Muscle layer of duodenum (tissue), 2 donors: Measurements from ENCODE around the gene SLAIN1.

Experiments
- H3K27ac ChIP-seq: one replicate; pipeline ENCODE4 v1.7.0; 2013; ENCODE audit warnings: mild to moderate bottlenecking, low read length
- H3K27me3 ChIP-seq: one replicate; pipeline ENCODE4 v1.7.0; 2013; ENCODE audit warnings: low read depth, mild to moderate bottlenecking, control low read depth, low read length
- H3K36me3 ChIP-seq, 2 donors: one replicate each; pipeline ENCODE4 v1.7.0; 2013; ENCODE audit warnings: low read length in 2 of 2, control low read depth in 1 of 2, mild to moderate bottlenecking in 1 of 2; ENCODE audit not compliant: insufficient read depth in 2 of 2, control insufficient read depth in 1 of 2
- H3K4me1 ChIP-seq, 2 donors: one replicate each; pipeline ENCODE4 v1.7.0; 2013; ENCODE audit warnings: low read length in 2 of 2, mild to moderate bottlenecking in 2 of 2, control low read depth in 1 of 2, moderate library complexity in 1 of 2; ENCODE audit not compliant: insufficient read depth in 2 of 2, control insufficient read depth in 1 of 2
- H3K4me3 ChIP-seq, 2 donors: one replicate each; pipeline ENCODE4 v1.7.0; 2013; ENCODE audit warnings: low read length in 2 of 2, low read depth in 1 of 2, mild to moderate bottlenecking in 1 of 2
- H3K9me3 ChIP-seq, 2 donors: one replicate each; pipeline ENCODE4 v1.7.0; 2013; ENCODE audit warnings: low read length in 2 of 2, control low read depth in 1 of 2, mild to moderate bottlenecking in 1 of 2; ENCODE audit not compliant: control insufficient read depth in 1 of 2
- donor health status: healthy.

Gene SLAIN1

GRCh38 chr13:77807431-77808135 lies 110.1 kb downstream of the SLAIN1 start:
- Histone ChIP-seq H3K27me3 (no peaks in the 10 kb centered on the region), H3K4me1 (no peaks in the 10 kb centered on the region), H3K27ac (no peak overlapping the region), H3K4me3 (no peak overlapping the region), H3K9me3 (no peaks in the 10 kb centered on the region), H3K36me3 (no peaks in the 10 kb centered on the region)

GRCh38 chr13:77810430-77810829 lies 112.9 kb downstream of the SLAIN1 start:
- Histone ChIP-seq H3K4me3 (no peak overlapping the region), H3K4me1 (no peaks in the 10 kb centered on the region), H3K27ac (no peak overlapping the region), H3K9me3 (no peaks in the 10 kb centered on the region), H3K36me3 (no peaks in the 10 kb centered on the region), H3K27me3 (no peaks in the 10 kb centered on the region)

GRCh38 chr13:77810878-77811277 lies 113.4 kb downstream of the SLAIN1 start:
- Histone ChIP-seq H3K4me1 (no peaks in the 10 kb centered on the region), H3K9me3 (no peaks in the 10 kb centered on the region), H3K4me3 (no peak overlapping the region), H3K27ac (no peak overlapping the region), H3K36me3 (no peaks in the 10 kb centered on the region), H3K27me3 (no peaks in the 10 kb centered on the region)

GRCh38 chr13:77811381-77811780 lies 113.9 kb downstream of the SLAIN1 start:
- Histone ChIP-seq H3K27me3 (no peaks in the 10 kb centered on the region), H3K4me1 (no peaks in the 10 kb centered on the region), H3K9me3 (no peaks in the 10 kb centered on the region), H3K27ac (no peak overlapping the region), H3K36me3 (no peaks in the 10 kb centered on the region), H3K4me3 (no peak overlapping the region)

- H3K27ac ChIP-seq: no peak overlapping the region
- no peaks in the 10 kb centered on the region for H3K27me3 ChIP-seq
- no peaks in the 10 kb centered on the region for H3K4me1 ChIP-seq
- H3K36me3 ChIP-seq: no peaks in the 10 kb centered on the region
- no peak overlapping the region for H3K4me3 ChIP-seq
- H3K9me3 ChIP-seq: no peaks in the 10 kb centered on the region
These were observed 114.5 kb downstream of the SLAIN1 start for GRCh38 chr13:77811981-77812380.
